ENCODE results near the gene HIRIP3.
A peak's percentile ranks its signal among the peaks of the same experiment; 100 is the strongest.

HIRIP3 gene

DNA sequence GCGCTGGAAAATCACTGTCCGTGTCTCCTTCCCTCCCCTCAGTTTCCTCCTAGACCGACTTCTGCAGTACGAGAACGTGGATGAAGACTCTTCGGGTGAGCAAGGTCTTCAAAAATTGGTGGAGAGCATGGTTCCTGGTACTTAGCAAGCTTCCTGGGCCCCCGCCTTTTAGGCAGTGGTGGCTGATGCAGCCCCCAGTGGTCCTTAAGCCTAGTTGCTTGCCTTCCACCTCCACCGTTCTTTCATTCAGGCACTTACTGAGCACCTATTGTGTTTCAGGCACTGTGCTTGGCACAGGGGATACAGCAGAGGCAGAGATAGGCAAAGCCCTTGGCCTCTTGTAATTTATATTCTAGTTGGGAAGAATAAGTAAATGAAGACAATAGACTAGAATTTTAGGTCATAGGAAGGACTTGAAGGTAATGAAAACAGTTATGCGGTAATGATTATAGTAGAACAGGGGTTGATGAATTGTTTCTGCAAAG is 1.4 kb upstream of the HIRIP3 start:
- no peak for DNase-seq

DNA sequence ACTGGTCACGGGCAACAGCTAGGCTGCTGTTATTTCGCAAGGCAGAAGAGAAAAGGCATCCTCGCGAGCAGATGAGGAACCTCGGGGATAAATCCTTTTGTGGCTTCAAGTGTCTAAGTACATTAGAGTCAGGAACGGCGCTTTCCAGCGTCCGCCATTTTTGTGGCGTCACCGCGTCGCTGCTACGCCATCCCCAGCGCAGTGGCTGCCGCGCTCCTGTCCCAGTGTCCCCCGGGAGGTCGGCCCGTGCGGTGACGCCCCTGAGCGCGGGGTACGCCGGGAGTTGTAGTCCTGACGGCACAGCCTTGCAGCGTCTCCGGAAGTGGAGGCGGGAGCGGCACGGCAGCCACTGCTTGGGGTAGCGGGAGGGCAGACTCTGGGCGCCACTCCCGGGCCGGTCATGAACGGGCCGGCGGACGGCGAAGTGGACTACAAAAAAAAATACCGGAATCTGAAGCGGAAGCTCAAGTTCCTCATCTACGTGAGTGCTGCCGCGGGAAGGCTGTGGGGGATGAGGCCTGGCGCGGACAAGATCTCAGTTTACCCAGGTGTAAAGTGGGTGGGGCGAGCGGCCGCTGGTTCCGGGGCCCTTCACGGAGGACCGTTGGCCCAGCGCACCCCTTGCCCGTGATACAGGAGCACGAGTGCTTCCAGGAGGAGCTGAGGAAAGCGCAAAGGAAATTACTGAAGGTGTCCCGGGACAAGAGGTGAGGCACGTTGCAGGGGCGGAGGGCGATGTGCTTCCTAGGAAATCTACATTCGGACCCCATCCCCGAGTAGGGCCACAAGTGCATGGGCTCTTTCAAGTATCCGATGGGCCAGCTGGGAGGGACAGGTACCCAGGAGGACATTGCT is 721 bp upstream of the HIRIP3 start, which contains the start of gene INO80E:
INO80E (plus strand) TSS at position 331 of the 855 bp plus-strand sequence; CDS start at position 401, 70 bp downstream.
- peak; percentile 95 for DNase-seq

DNA sequence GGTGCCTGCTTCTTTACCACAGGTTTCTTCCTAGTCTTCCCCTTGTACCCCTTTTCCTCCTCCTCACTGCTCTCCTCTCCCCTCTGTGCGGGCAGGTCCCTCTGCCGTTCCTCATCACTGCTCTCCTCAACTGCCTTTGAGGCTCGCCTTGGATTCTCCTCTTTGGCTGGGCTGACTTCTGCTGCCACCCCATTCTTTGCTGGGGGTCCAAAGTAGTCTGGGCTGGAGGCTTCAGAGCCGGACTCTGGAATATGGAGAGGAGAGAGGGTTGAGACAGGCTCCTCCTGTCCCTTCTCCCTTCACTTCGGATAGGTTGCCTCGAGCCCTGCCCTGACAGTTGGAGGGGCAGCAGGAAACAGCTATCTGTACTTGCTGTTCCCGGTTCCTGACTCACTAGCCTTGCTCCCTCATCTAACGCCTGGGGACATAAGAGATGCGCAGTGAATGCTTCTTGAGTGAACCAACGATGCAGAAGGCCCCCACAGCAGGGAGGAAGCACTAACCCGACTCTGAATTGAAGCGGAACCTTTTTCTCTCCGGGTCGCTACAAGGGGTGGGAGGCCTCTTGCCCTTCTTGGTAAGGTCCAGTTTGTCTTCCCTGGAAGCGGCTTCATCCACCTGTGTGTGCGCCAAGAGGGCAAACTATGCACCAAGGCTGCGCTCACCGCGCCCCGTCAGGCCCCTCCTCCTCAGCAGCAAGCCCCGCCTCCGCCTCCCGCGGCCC is 655 bp downstream of the HIRIP3 start:
- peak; percentile 26 for DNase-seq

DNA sequence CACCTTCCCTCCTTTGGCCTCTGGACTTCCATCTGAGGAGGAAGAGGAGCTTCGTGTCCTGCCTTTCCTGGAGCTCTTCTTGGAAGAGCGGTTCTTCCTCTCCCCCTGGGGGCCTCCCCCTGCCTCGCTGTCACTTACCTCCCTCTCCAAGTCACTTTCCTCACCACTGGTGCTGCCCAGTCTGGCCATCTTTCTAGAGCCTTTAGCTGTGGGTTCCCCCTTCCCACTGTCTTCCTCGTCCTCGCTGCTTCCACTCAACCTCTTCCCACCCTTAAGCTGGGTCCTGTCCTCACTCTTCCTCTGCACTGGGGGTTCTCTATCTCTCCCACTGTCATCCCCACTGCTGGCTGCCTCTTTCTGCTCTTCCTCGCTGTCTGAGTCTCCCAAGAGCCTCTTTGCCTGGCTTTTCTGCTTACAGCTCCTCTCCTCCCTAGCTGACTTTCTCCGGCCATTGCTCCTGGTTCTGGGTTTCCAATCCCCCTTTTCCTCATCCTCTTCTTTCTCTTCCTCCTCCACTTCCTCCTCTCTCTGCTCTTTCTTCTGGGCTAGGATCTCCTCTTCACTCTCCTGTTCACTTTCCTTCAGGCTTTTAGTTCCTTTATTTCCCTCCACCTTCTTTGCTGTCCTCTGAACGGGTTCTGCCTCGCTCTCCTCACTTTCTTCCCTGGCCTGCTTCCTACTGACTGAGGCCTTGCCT is 1.4 kb downstream of the HIRIP3 start:
- no peak for DNase-seq

DNA sequence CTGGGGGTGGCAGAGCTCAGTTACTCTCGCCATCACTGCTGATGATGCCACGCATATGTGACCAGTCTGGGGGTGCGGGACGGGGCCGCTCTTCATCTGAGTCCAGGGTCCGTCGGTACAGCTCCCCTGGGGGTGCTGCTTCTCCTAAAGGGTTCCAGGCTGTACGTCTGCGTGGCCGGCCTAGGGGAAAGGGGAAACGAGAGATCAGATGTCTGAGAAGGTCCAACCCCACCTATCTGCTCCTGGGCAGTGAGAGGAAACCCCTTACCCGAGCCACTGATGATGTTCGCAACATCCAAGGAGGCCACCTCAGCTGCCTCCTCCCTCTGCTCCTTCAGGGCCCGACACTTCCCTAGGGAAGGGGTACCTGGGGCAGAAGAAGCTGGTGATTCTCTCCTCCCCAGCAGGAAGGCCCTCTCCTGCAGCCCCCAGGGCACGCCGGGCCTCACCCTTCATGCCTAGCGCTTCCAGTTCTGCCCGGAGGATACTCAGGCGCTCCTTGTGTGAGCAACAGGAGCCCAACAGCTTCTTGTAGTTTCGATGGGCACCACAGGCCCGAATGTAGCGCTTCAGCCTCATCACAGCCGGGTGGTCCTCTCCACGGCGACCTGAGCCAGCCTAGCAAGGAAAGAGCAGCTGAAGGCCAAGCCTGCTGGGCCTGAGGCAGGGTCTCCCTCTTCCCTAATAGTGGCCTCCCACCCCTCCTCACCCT is 2.1 kb downstream of the HIRIP3 start:
- DNase-seq = no peak

DNA sequence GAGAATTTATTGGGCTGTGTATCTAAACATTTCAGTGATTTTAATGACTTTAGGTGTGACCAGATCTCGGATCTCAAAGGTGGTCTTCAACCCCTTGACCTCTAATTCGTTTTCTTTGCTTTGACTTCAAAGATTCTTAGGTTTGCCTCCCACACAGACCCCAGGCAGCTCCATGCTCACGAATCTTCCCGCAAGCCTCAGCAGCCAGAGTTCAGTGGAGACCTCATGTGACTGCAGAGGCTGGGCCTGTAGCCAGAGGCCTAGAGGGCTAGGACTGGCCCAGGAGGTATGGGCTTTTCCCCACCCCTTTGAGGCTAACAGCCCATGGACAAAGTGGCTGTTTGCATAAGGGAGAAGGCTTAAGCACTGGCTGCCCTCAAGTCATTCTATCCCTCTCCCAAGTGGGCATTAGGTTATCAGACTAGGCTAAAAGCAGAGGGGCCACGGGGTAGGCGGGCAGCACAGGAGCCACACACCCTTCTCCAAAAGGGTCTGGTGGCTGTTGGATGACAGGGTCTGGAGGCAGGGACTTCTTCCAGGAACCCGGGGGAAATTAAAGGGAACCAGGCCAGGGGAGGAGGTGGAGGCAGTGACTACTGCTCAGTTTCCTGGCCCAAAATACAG is 3.0 kb downstream of the HIRIP3 start:
- no peak for DNase-seq

DNA sequence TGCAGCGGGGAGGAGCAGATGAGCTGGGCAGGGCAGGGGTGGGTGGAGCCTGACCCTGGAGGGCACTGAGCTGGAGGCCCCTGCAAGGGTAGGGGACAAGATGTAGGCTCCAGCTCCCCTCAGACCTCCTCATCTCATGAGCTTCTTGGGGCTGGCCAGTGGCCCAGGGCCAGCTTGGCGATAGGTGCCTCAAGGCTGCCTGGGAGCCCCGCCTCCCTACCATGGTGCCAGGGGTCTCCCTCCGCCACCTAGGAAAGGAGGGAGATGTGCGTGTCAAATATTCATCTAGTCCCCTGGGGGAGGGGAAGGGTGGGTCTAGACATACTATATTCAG is 3.9 kb downstream of the HIRIP3 start:
- no peak for DNase-seq

DNA sequence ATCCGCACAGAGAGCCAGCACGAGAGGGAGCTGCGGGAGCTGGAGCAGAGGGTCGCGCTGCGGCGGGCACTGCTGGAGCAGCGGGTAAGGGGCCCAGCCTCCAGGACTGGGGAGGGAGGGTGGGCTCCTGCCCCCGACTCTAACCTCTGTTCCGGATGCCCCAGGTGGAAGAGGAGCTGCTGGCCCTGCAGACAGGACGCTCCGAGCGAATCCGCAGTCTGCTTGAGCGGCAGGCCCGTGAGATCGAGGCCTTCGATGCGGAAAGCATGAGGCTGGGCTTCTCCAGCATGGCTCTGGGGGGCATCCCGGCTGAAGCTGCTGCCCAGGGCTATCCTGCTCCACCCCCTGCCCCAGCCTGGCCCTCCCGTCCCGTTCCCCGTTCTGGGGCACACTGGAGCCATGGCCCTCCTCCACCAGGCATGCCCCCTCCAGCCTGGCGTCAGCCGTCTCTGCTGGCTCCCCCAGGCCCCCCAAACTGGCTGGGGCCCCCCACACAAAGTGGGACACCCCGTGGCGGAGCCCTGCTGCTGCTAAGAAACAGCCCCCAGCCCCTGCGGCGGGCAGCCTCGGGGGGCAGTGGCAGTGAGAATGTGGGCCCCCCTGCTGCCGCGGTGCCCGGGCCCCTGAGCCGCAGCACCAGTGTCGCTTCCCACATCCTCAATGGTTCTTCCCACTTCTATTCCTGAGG is 4.4 kb downstream of the HIRIP3 start:
- no peak for DNase-seq

DNA sequence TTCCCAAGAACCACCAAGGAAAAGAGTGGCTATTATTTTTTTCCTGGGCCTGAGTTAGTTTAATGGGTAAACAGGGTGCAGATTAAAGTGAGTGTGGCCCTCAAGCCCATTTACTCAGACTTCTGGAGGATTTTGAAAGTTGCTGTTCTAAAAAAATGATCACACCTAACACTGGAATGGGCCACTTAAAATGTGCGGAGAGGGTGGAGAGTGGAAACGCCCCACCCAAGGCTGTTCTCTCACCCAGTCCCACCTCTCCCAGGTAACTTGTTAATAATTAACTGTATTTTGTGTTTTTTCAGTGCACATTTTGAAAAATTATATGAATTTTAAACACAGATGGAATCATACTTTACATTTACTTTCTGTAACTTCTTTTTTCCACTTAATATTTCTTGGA is 5.4 kb downstream of the HIRIP3 start:
- DNase-seq = no peak

DNA sequence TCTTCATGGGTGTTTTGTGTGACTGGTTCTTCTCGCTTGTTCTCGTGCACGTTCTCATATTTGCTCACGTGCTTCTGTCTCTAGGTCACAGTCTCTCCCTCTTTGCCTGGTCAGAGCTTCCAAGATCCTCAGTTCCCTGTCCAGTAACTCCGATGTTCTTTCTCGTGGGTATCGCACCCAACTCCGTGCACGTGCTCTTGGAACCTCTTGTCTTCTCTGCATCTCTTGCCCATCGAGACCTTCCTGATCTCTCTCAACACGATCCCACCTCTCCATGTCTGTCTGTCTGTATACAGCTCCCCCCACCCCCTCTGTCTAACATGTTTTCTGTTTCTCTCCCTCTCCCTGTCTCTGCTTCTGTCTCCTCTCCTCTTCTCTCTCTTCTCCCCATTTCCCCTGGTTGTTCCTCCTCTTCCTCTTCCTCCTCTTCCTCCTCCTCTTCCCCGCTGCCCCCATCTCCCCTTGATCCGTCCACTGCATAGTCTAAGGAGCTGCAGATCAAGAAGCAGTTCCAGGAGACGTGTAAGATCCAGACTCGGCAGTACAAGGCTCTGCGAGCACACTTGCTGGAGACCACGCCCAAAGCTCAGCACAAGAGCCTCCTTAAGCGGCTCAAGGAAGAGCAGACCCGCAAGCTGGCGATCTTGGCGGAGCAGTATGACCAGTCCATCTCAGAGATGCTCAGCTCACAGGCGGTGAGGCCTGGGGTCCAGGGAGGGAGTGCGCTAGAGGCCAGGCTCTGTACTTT is 6.1 kb downstream of the HIRIP3 start:
- DNase-seq = no peak

DNA sequence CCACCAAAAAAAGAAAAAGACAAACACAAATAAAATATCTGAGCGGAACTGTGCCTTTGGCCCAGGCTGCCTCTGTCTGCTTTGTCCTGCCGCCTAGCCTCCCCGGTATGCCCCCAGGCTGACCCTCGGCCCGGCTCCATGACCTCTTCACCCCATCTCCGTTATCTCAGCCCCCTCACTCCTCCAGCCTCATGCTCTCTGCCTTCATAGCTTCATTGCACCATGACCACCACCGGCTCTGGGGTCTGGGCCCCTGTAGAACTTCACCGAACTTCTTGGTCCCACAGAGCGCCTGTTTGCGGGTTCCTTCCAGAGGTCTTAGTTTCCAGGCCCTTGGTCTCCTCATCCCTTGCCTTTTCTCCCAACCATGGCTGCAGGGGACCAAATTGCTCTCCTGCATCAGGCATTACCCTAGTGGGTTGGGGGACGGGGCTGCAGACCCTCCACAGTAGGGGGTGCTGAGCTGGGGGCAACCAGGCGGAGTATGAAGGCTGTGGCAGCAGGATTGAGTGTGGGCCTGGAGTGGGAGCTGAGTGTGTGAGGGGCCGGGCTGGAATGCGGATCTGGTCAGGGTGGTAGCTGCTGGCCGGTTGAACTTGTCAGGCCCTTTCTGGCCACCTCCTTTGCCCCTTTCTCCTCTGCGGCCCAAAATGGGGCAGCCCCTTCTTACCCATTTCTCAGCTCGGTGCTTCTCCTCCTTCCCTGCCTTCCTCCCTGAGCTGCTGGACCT is 6.9 kb downstream of the HIRIP3 start:
- no peak for DNase-seq

DNA sequence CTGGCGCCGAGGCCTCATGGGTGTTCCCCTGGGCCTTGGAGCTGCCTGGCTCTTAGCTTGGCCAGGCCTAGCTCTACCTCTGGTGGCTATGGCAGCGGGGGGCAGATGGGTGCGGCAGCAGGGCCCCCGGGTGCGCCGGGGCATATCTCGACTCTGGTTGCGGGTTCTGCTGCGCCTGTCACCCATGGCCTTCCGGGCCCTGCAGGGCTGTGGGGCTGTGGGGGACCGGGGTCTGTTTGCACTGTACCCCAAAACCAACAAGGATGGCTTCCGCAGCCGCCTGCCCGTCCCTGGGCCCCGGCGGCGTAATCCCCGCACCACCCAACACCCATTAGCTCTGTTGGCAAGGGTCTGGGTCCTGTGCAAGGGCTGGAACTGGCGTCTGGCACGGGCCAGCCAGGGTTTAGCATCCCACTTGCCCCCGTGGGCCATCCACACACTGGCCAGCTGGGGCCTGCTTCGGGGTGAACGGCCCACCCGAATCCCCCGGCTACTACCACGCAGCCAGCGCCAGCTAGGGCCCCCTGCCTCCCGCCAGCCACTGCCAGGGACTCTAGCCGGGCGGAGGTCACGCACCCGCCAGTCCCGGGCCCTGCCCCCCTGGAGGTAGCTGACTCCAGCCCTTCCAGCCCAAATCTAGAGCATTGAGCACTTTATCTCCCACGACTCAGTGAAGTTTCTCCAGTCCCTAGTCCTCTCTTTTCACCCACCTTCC is 7.9 kb downstream of the HIRIP3 start:
- DNase-seq = no peak

DNA sequence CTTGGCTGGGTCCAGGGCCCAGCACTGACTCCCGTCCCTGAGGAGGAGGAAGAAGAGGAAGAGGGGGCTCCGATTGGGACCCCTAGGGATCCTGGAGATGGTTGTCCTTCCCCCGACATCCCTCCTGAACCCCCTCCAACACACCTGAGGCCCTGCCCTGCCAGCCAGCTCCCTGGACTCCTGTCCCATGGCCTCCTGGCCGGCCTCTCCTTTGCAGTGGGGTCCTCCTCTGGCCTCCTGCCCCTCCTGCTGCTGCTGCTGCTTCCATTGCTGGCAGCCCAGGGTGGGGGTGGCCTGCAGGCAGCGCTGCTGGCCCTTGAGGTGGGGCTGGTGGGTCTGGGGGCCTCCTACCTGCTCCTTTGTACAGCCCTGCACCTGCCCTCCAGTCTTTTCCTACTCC is 8.5 kb downstream of the HIRIP3 start:
- no peak for DNase-seq

DNA sequence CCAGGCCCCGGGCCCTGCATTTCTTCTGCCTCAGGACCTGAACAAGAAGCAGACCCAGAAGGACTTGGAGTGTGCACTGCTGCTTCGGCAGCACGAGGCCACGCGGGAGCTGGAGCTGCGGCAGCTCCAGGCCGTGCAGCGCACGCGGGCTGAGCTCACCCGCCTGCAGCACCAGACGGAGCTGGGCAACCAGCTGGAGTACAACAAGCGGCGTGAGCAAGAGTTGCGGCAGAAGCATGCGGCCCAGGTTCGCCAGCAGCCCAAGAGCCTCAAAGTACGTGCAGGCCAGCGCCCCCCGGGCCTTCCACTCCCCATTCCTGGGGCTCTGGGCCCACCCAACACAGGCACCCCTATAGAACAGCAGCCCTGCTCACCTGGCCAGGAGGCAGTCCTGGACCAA is 9.2 kb downstream of the HIRIP3 start:
- no peak for DNase-seq

DNA sequence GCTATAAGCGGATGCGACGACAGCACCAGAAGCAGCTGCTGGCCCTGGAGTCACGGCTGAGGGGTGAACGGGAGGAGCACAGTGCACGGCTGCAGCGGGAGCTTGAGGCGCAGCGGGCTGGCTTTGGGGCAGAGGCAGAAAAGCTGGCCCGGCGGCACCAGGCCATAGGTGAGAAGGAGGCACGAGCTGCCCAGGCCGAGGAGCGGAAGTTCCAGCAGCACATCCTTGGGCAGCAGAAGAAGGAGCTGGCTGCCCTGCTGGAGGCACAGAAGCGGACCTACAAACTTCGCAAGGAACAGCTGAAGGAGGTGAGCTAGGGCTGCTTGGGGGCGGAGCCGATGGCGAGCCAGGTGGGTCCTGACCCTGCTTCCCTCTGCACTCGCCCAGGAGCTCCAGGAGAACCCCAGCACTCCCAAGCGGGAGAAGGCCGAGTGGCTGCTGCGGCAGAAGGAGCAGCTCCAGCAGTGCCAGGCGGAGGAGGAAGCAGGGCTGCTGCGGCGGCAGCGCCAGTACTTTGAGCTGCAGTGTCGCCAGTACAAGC is 10.1 kb downstream of the HIRIP3 start:
- DNase-seq = no peak

DNA sequence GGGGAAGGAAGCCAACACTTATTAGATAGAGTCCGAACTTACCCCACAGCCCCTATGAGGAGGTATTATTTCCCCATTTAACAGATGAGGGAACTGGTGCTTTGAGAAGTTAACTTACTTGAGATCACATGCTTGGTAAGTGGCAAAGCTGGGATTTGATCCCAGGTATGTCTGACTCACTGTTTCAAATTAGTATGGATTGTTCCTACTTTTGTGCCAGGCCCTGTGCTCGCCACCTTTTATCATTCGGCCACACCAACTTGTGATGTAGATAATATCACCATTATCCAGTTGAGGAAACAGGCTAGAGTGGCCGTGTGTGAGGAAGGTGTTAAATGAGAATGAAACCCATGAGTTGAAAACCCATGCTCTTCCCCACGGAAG is 10.7 kb downstream of the HIRIP3 start:
- no peak for DNase-seq

DNA sequence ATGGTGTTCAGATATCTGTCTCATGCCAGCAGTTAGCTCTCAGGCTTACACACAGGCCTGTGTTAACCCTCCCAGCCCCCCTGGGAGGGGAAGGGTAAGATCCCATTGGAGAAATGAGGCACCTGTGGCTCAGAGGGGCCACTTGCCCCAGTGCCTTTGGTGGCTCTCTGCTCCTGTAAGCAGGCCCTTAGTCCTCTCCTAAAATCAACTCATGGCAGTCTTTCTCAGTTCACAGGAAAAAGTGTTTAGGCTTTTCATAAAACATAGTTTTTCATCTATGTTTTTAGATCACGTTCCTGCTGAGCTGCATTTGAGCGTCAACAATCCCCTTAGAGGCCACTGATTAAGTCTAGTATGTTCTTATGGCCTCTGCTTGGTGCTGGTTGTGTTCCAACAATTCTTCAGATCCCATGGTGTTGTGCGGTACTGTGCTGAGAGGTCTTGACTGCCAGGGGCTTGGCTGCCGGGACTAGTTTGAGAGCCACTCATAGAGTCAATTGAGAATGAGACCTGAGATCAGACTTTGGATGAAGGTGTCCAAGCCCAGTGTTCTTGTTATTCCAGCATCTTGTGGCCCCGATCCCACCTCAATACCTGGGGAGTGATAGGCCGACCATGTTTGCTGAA is 11.2 kb downstream of the HIRIP3 start:
- DNase-seq = no peak

DNA sequence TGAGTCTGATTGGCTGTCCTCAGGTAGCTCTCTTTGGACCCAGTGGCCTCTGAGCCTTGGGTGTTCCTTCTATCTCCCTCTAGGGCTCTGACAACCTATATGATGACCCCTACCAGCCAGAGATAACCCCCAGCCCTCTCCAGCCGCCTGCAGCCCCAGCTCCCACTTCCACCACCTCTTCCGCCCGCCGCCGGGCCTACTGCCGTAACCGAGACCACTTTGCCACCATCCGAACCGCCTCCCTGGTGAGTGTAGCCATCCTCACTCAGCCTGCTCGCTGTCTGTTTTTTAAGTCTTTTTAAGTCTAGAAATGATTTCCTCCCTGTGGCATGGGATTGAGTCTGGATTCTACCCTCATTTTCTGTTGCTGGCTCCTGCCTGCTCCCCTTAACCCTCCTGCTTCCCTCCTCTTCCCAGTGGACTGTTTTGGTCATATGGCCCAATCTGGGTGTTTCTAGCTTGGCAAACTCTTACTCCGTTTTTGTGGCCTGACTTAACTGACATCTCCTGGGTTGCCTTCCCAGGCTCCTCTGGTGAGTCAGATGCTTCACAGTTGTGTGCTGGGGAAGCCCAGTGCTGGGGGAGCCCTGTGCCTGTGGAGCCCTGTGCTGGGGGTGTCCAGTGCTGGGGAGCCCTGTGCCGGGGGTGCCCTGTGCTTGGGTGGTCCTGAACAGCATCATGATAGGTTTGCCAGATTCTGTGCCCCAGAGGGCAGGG is 11.8 kb downstream of the HIRIP3 start:
- no peak for DNase-seq
